ENCODE measurements around the gene KCNT1. TPM values are rescaled to one million over a fixed set of nuclear protein-coding genes. Genes with fewer than 3 reads are reported as not detected.

KCNT1 gene
- total RNA-seq, 1 donor from 2014 or later, result 0.14 TPM

- DNase-seq (ENCODE audit: low read depth, low spot score), result no peak
- TF ChIP-seq, protein P1, sequence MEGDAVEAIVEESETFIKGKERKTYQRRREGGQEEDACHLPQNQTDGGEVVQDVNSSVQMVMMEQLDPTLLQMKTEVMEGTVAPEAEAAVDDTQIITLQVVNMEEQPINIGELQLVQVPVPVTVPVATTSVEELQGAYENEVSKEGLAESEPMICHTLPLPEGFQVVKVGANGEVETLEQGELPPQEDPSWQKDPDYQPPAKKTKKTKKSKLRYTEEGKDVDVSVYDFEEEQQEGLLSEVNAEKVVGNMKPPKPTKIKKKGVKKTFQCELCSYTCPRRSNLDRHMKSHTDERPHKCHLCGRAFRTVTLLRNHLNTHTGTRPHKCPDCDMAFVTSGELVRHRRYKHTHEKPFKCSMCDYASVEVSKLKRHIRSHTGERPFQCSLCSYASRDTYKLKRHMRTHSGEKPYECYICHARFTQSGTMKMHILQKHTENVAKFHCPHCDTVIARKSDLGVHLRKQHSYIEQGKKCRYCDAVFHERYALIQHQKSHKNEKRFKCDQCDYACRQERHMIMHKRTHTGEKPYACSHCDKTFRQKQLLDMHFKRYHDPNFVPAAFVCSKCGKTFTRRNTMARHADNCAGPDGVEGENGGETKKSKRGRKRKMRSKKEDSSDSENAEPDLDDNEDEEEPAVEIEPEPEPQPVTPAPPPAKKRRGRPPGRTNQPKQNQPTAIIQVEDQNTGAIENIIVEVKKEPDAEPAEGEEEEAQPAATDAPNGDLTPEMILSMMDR (conservative IDR thresholded peaks at IDR 0.05), result no peak
- no peak overlapping the region for H3K27ac Mint-ChIP-seq (ENCODE audit: unreplicated experiment)
- no peaks in the 10 kb centered on the region for H3K4me1 Mint-ChIP-seq
- no peaks in the 10 kb centered on the region for H3K36me3 Mint-ChIP-seq (ENCODE audit: low read depth)
- no peak overlapping the region for H3K4me3 Mint-ChIP-seq
- no peaks in the 10 kb centered on the region for H3K27me3 Mint-ChIP-seq (ENCODE audit: low read depth)
- no peaks in the 10 kb centered on the region for H3K9me3 Mint-ChIP-seq
These were observed 81.0 kb downstream of the KCNT1 start for GRCh38 chr9:135782946-135783345.

GRCh38 chr9:135783540-135784245, 81.7 kb downstream of the KCNT1 start:
- no peak overlapping the region for H3K27ac Mint-ChIP-seq (ENCODE audit: unreplicated experiment)
- H3K27me3 Mint-ChIP-seq (ENCODE audit: low read depth), result no peaks in the 10 kb centered on the region
- DNase-seq (ENCODE audit: low read depth, low spot score), result no peak

GRCh38 chr9:135785013-135785575, 83.1 kb downstream of the KCNT1 start:
- Mint-ChIP-seq H3K4me1 (no peaks in the 10 kb centered on the region), H3K27me3 (ENCODE audit: low read depth) (no peaks in the 10 kb centered on the region), H3K27ac (ENCODE audit: unreplicated experiment) (no peak overlapping the region), H3K4me3 (no peak overlapping the region), H3K9me3 (no peaks in the 10 kb centered on the region), H3K36me3 (ENCODE audit: low read depth) (no peaks in the 10 kb centered on the region)
- DNase-seq (ENCODE audit: low read depth, low spot score), result no peak
- TF ChIP-seq, protein P1 (conservative IDR thresholded peaks at IDR 0.05), result no peak

More at GRCh38 chr9:135783540-135784245, 81.7 kb downstream of the KCNT1 start:
- H3K36me3 Mint-ChIP-seq (ENCODE audit: low read depth), result no peaks in the 10 kb centered on the region
- H3K4me3 Mint-ChIP-seq, result no peak overlapping the region
- no peaks in the 10 kb centered on the region for H3K4me1 Mint-ChIP-seq
- no peaks in the 10 kb centered on the region for H3K9me3 Mint-ChIP-seq
- TF ChIP-seq, protein P1 (conservative IDR thresholded peaks at IDR 0.05), result no peak

GRCh38 chr9:135786146-135786690, 84.2 kb downstream of the KCNT1 start:
- no peaks in the 10 kb centered on the region for H3K4me1 Mint-ChIP-seq
- no peak overlapping the region for H3K4me3 Mint-ChIP-seq
- no peaks in the 10 kb centered on the region for H3K27me3 Mint-ChIP-seq (ENCODE audit: low read depth)
- H3K27ac Mint-ChIP-seq (ENCODE audit: unreplicated experiment), result no peak overlapping the region
- TF ChIP-seq, protein P1 (conservative IDR thresholded peaks at IDR 0.05), result no peak
- DNase-seq (ENCODE audit: low read depth, low spot score), result no peak
- H3K36me3 Mint-ChIP-seq (ENCODE audit: low read depth), result no peaks in the 10 kb centered on the region
- no peaks in the 10 kb centered on the region for H3K9me3 Mint-ChIP-seq

- TF ChIP-seq, protein P1 (conservative IDR thresholded peaks at IDR 0.05), result no peak
- H3K9me3 Mint-ChIP-seq, result no peaks in the 10 kb centered on the region
- H3K27ac Mint-ChIP-seq (ENCODE audit: unreplicated experiment), result no peak overlapping the region
These were observed 85.3 kb downstream of the KCNT1 start for GRCh38 chr9:135787317-135787716.

More at GRCh38 chr9:135787317-135787716, 85.3 kb downstream of the KCNT1 start:
- Mint-ChIP-seq H3K4me3 (no peak overlapping the region), H3K36me3 (ENCODE audit: low read depth) (no peaks in the 10 kb centered on the region), H3K4me1 (no peaks in the 10 kb centered on the region), H3K27me3 (ENCODE audit: low read depth) (no peaks in the 10 kb centered on the region)
- no peak for DNase-seq (ENCODE audit: low read depth, low spot score)
